ENCODE measurements around the gene DVL2.

DVL2 gene

DNA sequence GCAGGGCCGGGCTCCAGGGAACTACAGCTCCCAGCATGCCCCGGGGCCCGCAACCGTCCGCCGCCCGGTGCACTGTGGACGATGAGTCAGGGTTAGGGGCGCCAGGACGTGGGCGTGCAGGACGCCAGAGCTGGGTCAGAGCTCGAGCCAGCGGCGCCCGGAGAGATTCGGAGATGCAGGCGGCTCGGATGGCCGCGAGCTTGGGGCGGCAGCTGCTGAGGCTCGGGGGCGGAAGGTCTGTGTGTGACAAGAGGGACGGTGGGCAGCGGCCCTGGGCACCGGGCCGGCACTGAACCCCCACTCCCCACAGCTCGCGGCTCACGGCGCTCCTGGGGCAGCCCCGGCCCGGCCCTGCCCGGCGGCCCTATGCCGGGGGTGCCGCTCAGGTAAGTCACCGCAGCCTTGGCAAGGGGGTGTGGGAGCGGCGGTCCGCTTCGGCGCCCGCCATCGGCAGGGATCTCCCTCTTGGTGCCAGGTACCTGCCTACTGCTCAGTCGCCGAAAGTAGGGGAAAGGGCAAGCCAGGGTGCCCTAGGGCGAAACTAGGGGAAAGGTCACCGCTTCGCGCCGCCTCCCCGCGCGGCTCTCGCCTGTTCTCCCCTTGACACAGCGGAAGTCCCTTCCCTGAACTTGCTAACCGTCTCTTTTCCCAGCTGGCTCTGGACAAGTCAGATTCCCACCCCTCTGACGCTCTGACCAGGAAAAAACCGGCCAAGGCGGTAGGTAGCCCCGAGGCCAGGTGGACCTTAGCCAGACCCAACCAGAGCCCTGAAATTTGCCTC, 14.3 kb downstream of the DVL2 start, which contains the start of the genes ACADVL and DLG4 (continued):
- TF ChIP-seq GLIS1 (tag by site-specific recombination; IDR thresholded peaks at IDR 0.05), result no peak; the same call in 1 of the 2 replicates
- TF ChIP-seq ZNF776 (tag by site-specific recombination; IDR thresholded peaks at IDR 0.05; ENCODE audit: borderline replicate concordance), result no peak
- TF ChIP-seq ZNF629 (tag by site-specific recombination; IDR thresholded peaks at IDR 0.05), result peak; percentile 54; the same call in 1 of the 2 replicates
- TF ChIP-seq KLF8 (tag by site-specific recombination; IDR thresholded peaks at IDR 0.05), result 0 out of 2 replicates have a peak, but pooled peaks have one; percentile 53
- TF ChIP-seq, protein P1, sequence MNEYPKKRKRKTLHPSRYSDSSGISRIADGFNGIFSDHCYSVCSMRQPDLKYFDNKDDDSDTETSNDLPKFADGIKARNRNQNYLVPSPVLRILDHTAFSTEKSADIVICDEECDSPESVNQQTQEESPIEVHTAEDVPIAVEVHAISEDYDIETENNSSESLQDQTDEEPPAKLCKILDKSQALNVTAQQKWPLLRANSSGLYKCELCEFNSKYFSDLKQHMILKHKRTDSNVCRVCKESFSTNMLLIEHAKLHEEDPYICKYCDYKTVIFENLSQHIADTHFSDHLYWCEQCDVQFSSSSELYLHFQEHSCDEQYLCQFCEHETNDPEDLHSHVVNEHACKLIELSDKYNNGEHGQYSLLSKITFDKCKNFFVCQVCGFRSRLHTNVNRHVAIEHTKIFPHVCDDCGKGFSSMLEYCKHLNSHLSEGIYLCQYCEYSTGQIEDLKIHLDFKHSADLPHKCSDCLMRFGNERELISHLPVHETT (tag by site-specific recombination; IDR thresholded peaks at IDR 0.05), result no peak
- no peak for TF ChIP-seq ZNF133 (tag by site-specific recombination; IDR thresholded peaks at IDR 0.05)
- TF ChIP-seq MYNN (tag by site-specific recombination; IDR thresholded peaks at IDR 0.05; ENCODE audit: borderline replicate concordance), result no peak
- TF ChIP-seq ZBTB20 (tag by site-specific recombination; IDR thresholded peaks at IDR 0.05), result peak; percentile 95
- TF ChIP-seq, protein P2, sequence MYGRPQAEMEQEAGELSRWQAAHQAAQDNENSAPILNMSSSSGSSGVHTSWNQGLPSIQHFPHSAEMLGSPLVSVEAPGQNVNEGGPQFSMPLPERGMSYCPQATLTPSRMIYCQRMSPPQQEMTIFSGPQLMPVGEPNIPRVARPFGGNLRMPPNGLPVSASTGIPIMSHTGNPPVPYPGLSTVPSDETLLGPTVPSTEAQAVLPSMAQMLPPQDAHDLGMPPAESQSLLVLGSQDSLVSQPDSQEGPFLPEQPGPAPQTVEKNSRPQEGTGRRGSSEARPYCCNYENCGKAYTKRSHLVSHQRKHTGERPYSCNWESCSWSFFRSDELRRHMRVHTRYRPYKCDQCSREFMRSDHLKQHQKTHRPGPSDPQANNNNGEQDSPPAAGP (tag by site-specific recombination; IDR thresholded peaks at IDR 0.05), result peak; percentile 39; the same call in 1 of the 2 replicates
- TF ChIP-seq ZNF529 (tag by site-specific recombination; IDR thresholded peaks at IDR 0.05; ENCODE audit: insufficient replicate concordance), result no peak
- peak; percentile 68; the same call in 1 of the 2 replicates for TF ChIP-seq IKZF3 (tag by site-specific recombination; IDR thresholded peaks at IDR 0.05)
- no peak for TF ChIP-seq ZNF37A (tag by site-specific recombination; IDR thresholded peaks at IDR 0.05)
- TF ChIP-seq ZBTB1 (tag by site-specific recombination; IDR thresholded peaks at IDR 0.05), result no peak
- no peak for TF ChIP-seq ZNF239 (tag by site-specific recombination; IDR thresholded peaks at IDR 0.05)
- TF ChIP-seq, protein P3, sequence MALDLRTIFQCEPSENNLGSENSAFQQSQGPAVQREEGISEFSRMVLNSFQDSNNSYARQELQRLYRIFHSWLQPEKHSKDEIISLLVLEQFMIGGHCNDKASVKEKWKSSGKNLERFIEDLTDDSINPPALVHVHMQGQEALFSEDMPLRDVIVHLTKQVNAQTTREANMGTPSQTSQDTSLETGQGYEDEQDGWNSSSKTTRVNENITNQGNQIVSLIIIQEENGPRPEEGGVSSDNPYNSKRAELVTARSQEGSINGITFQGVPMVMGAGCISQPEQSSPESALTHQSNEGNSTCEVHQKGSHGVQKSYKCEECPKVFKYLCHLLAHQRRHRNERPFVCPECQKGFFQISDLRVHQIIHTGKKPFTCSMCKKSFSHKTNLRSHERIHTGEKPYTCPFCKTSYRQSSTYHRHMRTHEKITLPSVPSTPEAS (tag by site-specific recombination; IDR thresholded peaks at IDR 0.05), result no peak
- no peak for TF ChIP-seq ZSCAN23 (tag by site-specific recombination; IDR thresholded peaks at IDR 0.05)
- no peak for TF ChIP-seq FEZF1 (tag by site-specific recombination; IDR thresholded peaks at IDR 0.05)
- TF ChIP-seq ZNF169 (tag by site-specific recombination; IDR thresholded peaks at IDR 0.05), result no peak
- TF ChIP-seq ZNF596 (tag by site-specific recombination; IDR thresholded peaks at IDR 0.05), result no peak
- 0 out of 2 replicates have a peak, but pooled peaks have one; percentile 2 for TF ChIP-seq SP2 (tag by site-specific recombination; IDR thresholded peaks at IDR 0.05)
- TF ChIP-seq ZBTB17 (tag by site-specific recombination; IDR thresholded peaks at IDR 0.05), result peak; percentile 98
- 0 out of 2 replicates have a peak, but pooled peaks have one; percentile 67 for TF ChIP-seq ZBTB7A (tag by site-specific recombination; IDR thresholded peaks at IDR 0.05; ENCODE audit: low read depth)
- TF ChIP-seq, protein P4, sequence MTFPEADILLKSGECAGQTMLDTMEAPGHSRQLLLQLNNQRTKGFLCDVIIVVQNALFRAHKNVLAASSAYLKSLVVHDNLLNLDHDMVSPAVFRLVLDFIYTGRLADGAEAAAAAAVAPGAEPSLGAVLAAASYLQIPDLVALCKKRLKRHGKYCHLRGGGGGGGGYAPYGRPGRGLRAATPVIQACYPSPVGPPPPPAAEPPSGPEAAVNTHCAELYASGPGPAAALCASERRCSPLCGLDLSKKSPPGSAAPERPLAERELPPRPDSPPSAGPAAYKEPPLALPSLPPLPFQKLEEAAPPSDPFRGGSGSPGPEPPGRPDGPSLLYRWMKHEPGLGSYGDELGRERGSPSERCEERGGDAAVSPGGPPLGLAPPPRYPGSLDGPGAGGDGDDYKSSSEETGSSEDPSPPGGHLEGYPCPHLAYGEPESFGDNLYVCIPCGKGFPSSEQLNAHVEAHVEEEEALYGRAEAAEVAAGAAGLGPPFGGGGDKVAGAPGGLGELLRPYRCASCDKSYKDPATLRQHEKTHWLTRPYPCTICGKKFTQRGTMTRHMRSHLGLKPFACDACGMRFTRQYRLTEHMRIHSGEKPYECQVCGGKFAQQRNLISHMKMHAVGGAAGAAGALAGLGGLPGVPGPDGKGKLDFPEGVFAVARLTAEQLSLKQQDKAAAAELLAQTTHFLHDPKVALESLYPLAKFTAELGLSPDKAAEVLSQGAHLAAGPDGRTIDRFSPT (tag by site-specific recombination; IDR thresholded peaks at IDR 0.05), result peak; percentile 91
- TF ChIP-seq, protein P5, sequence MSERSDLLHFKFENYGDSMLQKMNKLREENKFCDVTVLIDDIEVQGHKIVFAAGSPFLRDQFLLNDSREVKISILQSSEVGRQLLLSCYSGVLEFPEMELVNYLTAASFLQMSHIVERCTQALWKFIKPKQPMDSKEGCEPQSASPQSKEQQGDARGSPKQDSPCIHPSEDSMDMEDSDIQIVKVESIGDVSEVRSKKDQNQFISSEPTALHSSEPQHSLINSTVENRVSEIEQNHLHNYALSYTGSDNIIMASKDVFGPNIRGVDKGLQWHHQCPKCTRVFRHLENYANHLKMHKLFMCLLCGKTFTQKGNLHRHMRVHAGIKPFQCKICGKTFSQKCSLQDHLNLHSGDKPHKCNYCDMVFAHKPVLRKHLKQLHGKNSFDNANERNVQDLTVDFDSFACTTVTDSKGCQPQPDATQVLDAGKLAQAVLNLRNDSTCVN (tag by site-specific recombination; optimal IDR thresholded peaks at IDR 0.05), result peak; percentile 84
- TF ChIP-seq ZNF792 (tag by site-specific recombination; IDR thresholded peaks at IDR 0.05), result no peak
- TF ChIP-seq, protein P6, sequence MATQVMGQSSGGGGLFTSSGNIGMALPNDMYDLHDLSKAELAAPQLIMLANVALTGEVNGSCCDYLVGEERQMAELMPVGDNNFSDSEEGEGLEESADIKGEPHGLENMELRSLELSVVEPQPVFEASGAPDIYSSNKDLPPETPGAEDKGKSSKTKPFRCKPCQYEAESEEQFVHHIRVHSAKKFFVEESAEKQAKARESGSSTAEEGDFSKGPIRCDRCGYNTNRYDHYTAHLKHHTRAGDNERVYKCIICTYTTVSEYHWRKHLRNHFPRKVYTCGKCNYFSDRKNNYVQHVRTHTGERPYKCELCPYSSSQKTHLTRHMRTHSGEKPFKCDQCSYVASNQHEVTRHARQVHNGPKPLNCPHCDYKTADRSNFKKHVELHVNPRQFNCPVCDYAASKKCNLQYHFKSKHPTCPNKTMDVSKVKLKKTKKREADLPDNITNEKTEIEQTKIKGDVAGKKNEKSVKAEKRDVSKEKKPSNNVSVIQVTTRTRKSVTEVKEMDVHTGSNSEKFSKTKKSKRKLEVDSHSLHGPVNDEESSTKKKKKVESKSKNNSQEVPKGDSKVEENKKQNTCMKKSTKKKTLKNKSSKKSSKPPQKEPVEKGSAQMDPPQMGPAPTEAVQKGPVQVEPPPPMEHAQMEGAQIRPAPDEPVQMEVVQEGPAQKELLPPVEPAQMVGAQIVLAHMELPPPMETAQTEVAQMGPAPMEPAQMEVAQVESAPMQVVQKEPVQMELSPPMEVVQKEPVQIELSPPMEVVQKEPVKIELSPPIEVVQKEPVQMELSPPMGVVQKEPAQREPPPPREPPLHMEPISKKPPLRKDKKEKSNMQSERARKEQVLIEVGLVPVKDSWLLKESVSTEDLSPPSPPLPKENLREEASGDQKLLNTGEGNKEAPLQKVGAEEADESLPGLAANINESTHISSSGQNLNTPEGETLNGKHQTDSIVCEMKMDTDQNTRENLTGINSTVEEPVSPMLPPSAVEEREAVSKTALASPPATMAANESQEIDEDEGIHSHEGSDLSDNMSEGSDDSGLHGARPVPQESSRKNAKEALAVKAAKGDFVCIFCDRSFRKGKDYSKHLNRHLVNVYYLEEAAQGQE (tag by site-specific recombination; IDR thresholded peaks at IDR 0.05), result peak; percentile 20; the same call in 1 of the 2 replicates
- TF ChIP-seq KLF7 (tag by site-specific recombination; IDR thresholded peaks at IDR 0.05; ENCODE audit: borderline replicate concordance), result 0 out of 2 replicates have a peak, but pooled peaks have one; percentile 20
- peak; percentile 10; the same call in 1 of the 2 replicates for TF ChIP-seq ZNF146 (tag by site-specific recombination; IDR thresholded peaks at IDR 0.05)
- TF ChIP-seq KLF9 (tag by site-specific recombination; IDR thresholded peaks at IDR 0.05; ENCODE audit: low read depth), result peak; percentile 70

Measured in HEK293 (cell line).